Dermis blood vessel endothelial cell (primary cell): ENCODE data around the gene UNC13C. TPM values are rescaled to one million over a fixed set of nuclear protein-coding genes. Genes with fewer than 3 reads are reported as not detected.
"Not testable (repeated sequence)": the region's sequence is repeated elsewhere in the genome, so short reads cannot be mapped to it uniquely, and the experiment has no call there.

Experiments
- DNase-seq: peaks from one replicate; pipeline ENCODE4 v3.0.0; 2010
- total RNA-seq: library from RNA; depleted of rRNA; stranded (reverse); fragments of >200 nt; gene quantifications from 2 replicates; pipeline ENCODE4 v1.2.3, GENCODE V29; 2014

The UNC13C gene
- not detected in 2 replicates for total RNA-seq

GRCh38 chr15:53978253-53978906, at the start of gene UNC13C:
Gene UNC13C (plus strand): TSS chr15:53978441. CDS start chr15:54012904, 34,463 bp downstream.
- no peak for DNase-seq

GRCh38 chr15:53936137-53936536, 42.1 kb upstream of the UNC13C start:
- no peak for DNase-seq

GRCh38 chr15:53937632-53938031, 40.6 kb upstream of the UNC13C start:
- not testable (repeated sequence) for DNase-seq

GRCh38 chr15:53950572-53950971, 27.7 kb upstream of the UNC13C start:
- DNase-seq = no peak

GRCh38 chr15:53955396-53955795, 22.8 kb upstream of the UNC13C start:
- no peak for DNase-seq

GRCh38 chr15:53962646-53963561, 15.3 kb upstream of the UNC13C start:
- DNase-seq = peak; percentile 20

- DNase-seq = no peak
Observed at GRCh38 chr15:53963801-53964200, 14.4 kb upstream of the UNC13C start.

- DNase-seq = no peak
Observed at GRCh38 chr15:53974121-53974520, 4.1 kb upstream of the UNC13C start.

GRCh38 chr15:53974813-53975212, 3.4 kb upstream of the UNC13C start:
- no peak for DNase-seq

GRCh38 chr15:53976844-53977392, 1.3 kb upstream of the UNC13C start:
- DNase-seq = no peak

GRCh38 chr15:53979051-53979788, 979 bp downstream of the UNC13C start:
- DNase-seq = no peak

- DNase-seq = no peak
Observed at GRCh38 chr15:53980021-53980420, 1.8 kb downstream of the UNC13C start.

GRCh38 chr15:53982071-53982680, 3.9 kb downstream of the UNC13C start:
- DNase-seq = no peak

GRCh38 chr15:53982876-53983275, 4.6 kb downstream of the UNC13C start:
- no peak for DNase-seq

GRCh38 chr15:53984221-53984620, 6.0 kb downstream of the UNC13C start:
- DNase-seq = no peak

- no peak for DNase-seq
Observed at GRCh38 chr15:53985562-53985961, 7.3 kb downstream of the UNC13C start.

GRCh38 chr15:53987480-53987879, 9.2 kb downstream of the UNC13C start:
- DNase-seq = no peak

GRCh38 chr15:54007256-54007655, 29.0 kb downstream of the UNC13C start:
- DNase-seq = no peak

GRCh38 chr15:54011656-54012055, 33.4 kb downstream of the UNC13C start:
- DNase-seq = no peak

GRCh38 chr15:54014067-54014655, 35.9 kb downstream of the UNC13C start:
- DNase-seq = no peak

GRCh38 chr15:54017251-54017650, 39.0 kb downstream of the UNC13C start:
- no peak for DNase-seq

GRCh38 chr15:54017959-54018358, 39.7 kb downstream of the UNC13C start:
- no peak for DNase-seq
